ENCODE data around the gene CLTCL1.

- TF ChIP-seq POLR2A (IDR thresholded peaks at IDR 0.05; ENCODE audit: low read depth, low read length) (no peak), POLR2AphosphoS5 (IDR thresholded peaks at IDR 0.05; ENCODE audit: low read depth, low read length) (no peak)
Observed at GRCh38 chr22:19292458-19293230, 1.1 kb upstream of the CLTCL1 start.

Measured in GM12892 (cell line).